ENCODE measurements around the gene PRG3. TPM values are rescaled to one million over a fixed set of nuclear protein-coding genes. Genes with fewer than 3 reads are reported as not detected.

PRG3 gene
- total and polyA plus RNA-seq, 2 of the 13 experiments (the other 11 are each of a cell fraction or from before 2014, with no cell fraction given) = not detected

GRCh38 chr11:57335343-57336110 lies 45.4 kb downstream of the PRG3 start, which contains the start of gene SSRP1 (continued):
- no peak for TF ChIP-seq ZNF251 (CRISPR knock-in tag; IDR thresholded peaks at IDR 0.05)
- TF ChIP-seq MAZ (IDR thresholded peaks at IDR 0.05; ENCODE audit: borderline replicate concordance, low read depth, low read length) = no peak; the same call in 1 of the 2 replicates
- TF ChIP-seq MAZ (CRISPR knock-in tag; IDR thresholded peaks at IDR 0.05; ENCODE audit: low read depth) = no peak
- no peak for TF ChIP-seq TEAD3 (CRISPR knock-in tag; optimal IDR thresholded peaks at IDR 0.05; ENCODE audit: borderline replicate concordance)
- peak; percentile 92 for TF ChIP-seq GATAD1 (CRISPR knock-in tag; IDR thresholded peaks at IDR 0.05)
- TF ChIP-seq ZBTB34 (CRISPR knock-in tag; IDR thresholded peaks at IDR 0.05) = no peak
- no peak for TF ChIP-seq SOX13 (IDR thresholded peaks at IDR 0.05)
- no peak for TF ChIP-seq SOX13 (CRISPR knock-in tag; conservative IDR thresholded peaks at IDR 0.05 in 1 of 2, IDR thresholded peaks at IDR 0.05 in 1 of 2)
- TF ChIP-seq CTCF (CRISPR knock-in tag; IDR thresholded peaks at IDR 0.05) = peak; percentile 69
- no peak for TF ChIP-seq RNF2 (conservative IDR thresholded peaks at IDR 0.05; ENCODE audit: low read depth)
- TF ChIP-seq ZBED4 (CRISPR knock-in tag; IDR thresholded peaks at IDR 0.05; ENCODE audit: borderline replicate concordance) = no peak
- TF ChIP-seq RBFOX2 (IDR thresholded peaks at IDR 0.05; ENCODE audit: low read depth, low read length) = peak; percentile 65
- peak; percentile 80; the same call in 1 of the 2 replicates for TF ChIP-seq ZNF274 (CRISPR knock-in tag; IDR thresholded peaks at IDR 0.05)
- TF ChIP-seq ZNF746 (CRISPR knock-in tag; IDR thresholded peaks at IDR 0.05) = no peak
- no peak for TF ChIP-seq DBP (CRISPR knock-in tag; IDR thresholded peaks at IDR 0.05; ENCODE audit: not compliant biosample characterization)
- no peak for TF ChIP-seq ZNF816 (CRISPR knock-in tag; IDR thresholded peaks at IDR 0.05; ENCODE audit: borderline replicate concordance)
- TF ChIP-seq ZNF576 (CRISPR knock-in tag; IDR thresholded peaks at IDR 0.05) = no peak
- no peak for TF ChIP-seq ZNF850 (CRISPR knock-in tag; conservative IDR thresholded peaks at IDR 0.05)

All from HepG2 (cell line).